NCI-H1048 (cell line): ENCODE results near the gene PLBD1.

ENCODE experiments used
- DNase-seq: peaks from one replicate; lab custom pipeline; 2025; lab: John Stamatoyannopoulos, UW

PLBD1 gene

GRCh38 chr12:14505626-14506596 lies 61.8 kb downstream of the PLBD1 start:
- no peak for DNase-seq

- DNase-seq: no peak
These were observed 72.4 kb downstream of the PLBD1 start for GRCh38 chr12:14495326-14495725.

GRCh38 chr12:14482886-14483285 lies 84.8 kb downstream of the PLBD1 start:
- DNase-seq: no peak

GRCh38 chr12:14482361-14482760 lies 85.3 kb downstream of the PLBD1 start:
- DNase-seq: no peak

- DNase-seq: no peak
These were observed 86.5 kb downstream of the PLBD1 start for GRCh38 chr12:14481201-14481600.

GRCh38 chr12:14479004-14479403 lies 88.7 kb downstream of the PLBD1 start:
- DNase-seq: no peak

GRCh38 chr12:14473707-14474287 lies 93.9 kb downstream of the PLBD1 start:
- no peak for DNase-seq

GRCh38 chr12:14471497-14471896 lies 96.2 kb downstream of the PLBD1 start:
- DNase-seq: no peak

- no peak for DNase-seq
These were observed 107.4 kb downstream of the PLBD1 start for GRCh38 chr12:14460212-14460841.

- DNase-seq: no peak
These were observed 113.4 kb downstream of the PLBD1 start for GRCh38 chr12:14454098-14454907.
